Endothelial cell of umbilical vein (primary cell): ENCODE measurements around the gene STARD3NL.

Experiments used
- CTCF ChIP-seq, 2 donors: IDR thresholded peaks; 1 replicate in 1 of 2; 2 replicates in 1 of 2; pipeline ENCODE4 v1.5.1; 2011; ENCODE audit warnings: low read length in 2 of 2, mild to moderate bottlenecking in 2 of 2, moderate library complexity in 2 of 2, control low read depth in 1 of 2, inconsistent platforms in 1 of 2, low read depth in 1 of 2; ENCODE audit not compliant: insufficient read depth in 1 of 2; ENCODE audit errors: extremely low read depth in 1 of 2
- EZH2 ChIP-seq: IDR thresholded peaks from 2 replicates; pipeline ENCODE4 v1.6.1; 2012; ENCODE audit warnings: borderline replicate concordance, low read depth, mild to moderate bottlenecking, moderate library complexity, low read length, inconsistent platforms; ENCODE audit not compliant: severe bottlenecking
- FOS ChIP-seq: IDR thresholded peaks from 2 replicates; pipeline ENCODE4 v1.6.1; 2011; ENCODE audit warnings: mild to moderate bottlenecking, low read length, moderate library complexity, borderline replicate concordance; ENCODE audit not compliant: insufficient read depth
- GATA2 ChIP-seq: IDR thresholded peaks from 2 replicates; pipeline ENCODE4 v1.7.0; 2011; ENCODE audit warnings: low read depth, mild to moderate bottlenecking, moderate library complexity, mixed read lengths, low read length; ENCODE audit not compliant: insufficient read length, insufficient read depth
- MAX ChIP-seq: IDR thresholded peaks from 2 replicates; pipeline ENCODE4 v1.6.1; 2011; ENCODE audit not compliant: insufficient read depth, insufficient read length
- MYC ChIP-seq: IDR thresholded peaks from one replicate; pipeline ENCODE4 v1.6.1; 2011; ENCODE audit warnings: mild to moderate bottlenecking, low read depth, low read length
- POLR2A ChIP-seq: IDR thresholded peaks from 2 replicates; pipeline ENCODE4 v1.6.1; 2012; ENCODE audit warnings: low read depth, mild to moderate bottlenecking, control low read depth, low read length
- POLR2AphosphoS5 ChIP-seq: IDR thresholded peaks from 2 replicates; pipeline ENCODE4 v1.6.1; 2012; ENCODE audit warnings: low read depth, mild to moderate bottlenecking, control low read depth, low read length, moderate library complexity; ENCODE audit not compliant: insufficient read depth

GRCh38 chr7:38199782-38200181 is 21.7 kb downstream of the STARD3NL start:
- TF ChIP-seq CTCF (IDR thresholded peaks at IDR 0.05; ENCODE audit: extremely low read depth in 1 of 2, insufficient read depth in 1 of 2, low read depth in 1 of 2, low read length in 2 of 2) (no peak), POLR2A (no peak), MYC (no peak), EZH2 (no peak), POLR2AphosphoS5 (no peak), GATA2 (no peak), FOS (no peak), MAX (no peak)
